CD8-positive, alpha-beta memory T cell (primary cell): Measurements from ENCODE around the gene CERT1. TPM values are rescaled to one million over a fixed set of nuclear protein-coding genes. Genes with fewer than 3 reads are reported as not detected.

Source experiments
- CTCF ChIA-PET: fragments of 350-600 bp; sonication (Branson Sonifier 250); formaldehyde crosslinking; loops from one replicate; lab custom pipeline; 2021; ENCODE audit warnings: antibody characterized with exemption; lab: Charles Lee
- POLR2A ChIA-PET: fragments of 350-600 bp; sonication (Branson Sonifier 250); formaldehyde crosslinking; loops from one replicate; lab custom pipeline; 2021; ENCODE audit warnings: antibody characterized with exemption; lab: Charles Lee
- DNase-seq, 5 donors: peaks; one replicate each; pipeline versions ENCODE4 v3.0.0 to v3.0.0-alpha.2; 2020 to 2022; ENCODE audit warnings: mixed read lengths in 1 of 5
- H3K27ac ChIP-seq: one replicate; pipeline ENCODE4 v1.7.0; 2013; ENCODE audit warnings: low read depth, mild to moderate bottlenecking, low read length, moderate library complexity
- H3K27me3 ChIP-seq: 2 replicates; pipeline ENCODE4 v1.7.0; 2013; ENCODE audit warnings: low read length, mild to moderate bottlenecking; ENCODE audit not compliant: insufficient read depth, poor library complexity, severe bottlenecking
- H3K36me3 ChIP-seq: 2 replicates; pipeline ENCODE4 v1.7.0; 2013; ENCODE audit warnings: mild to moderate bottlenecking, low read length, moderate library complexity; ENCODE audit not compliant: insufficient read depth
- H3K4me1 ChIP-seq: 2 replicates; pipeline ENCODE4 v1.7.0; 2013; ENCODE audit warnings: mild to moderate bottlenecking, low read length, moderate library complexity; ENCODE audit not compliant: insufficient read depth
- H3K4me3 ChIP-seq: 2 replicates; pipeline ENCODE4 v1.7.0; 2013; ENCODE audit warnings: mild to moderate bottlenecking, low read length
- H3K9me3 ChIP-seq: 2 replicates; pipeline ENCODE4 v1.7.0; 2013; ENCODE audit warnings: mild to moderate bottlenecking, low read length
- H3K27ac Mint-ChIP-seq, 8 donors: one replicate each; pipeline ENCODE4 v1.8.0; 2020 to 2021; ENCODE audit warnings: mixed read lengths in 8 of 8, mild to moderate bottlenecking in 6 of 8, inconsistent platforms in 3 of 8, moderate library complexity in 3 of 8
- H3K27me3 Mint-ChIP-seq, 2 donors: one replicate each; pipeline ENCODE4 v1.8.0; 2020 to 2021; ENCODE audit warnings: mixed read lengths in 2 of 2, mild to moderate bottlenecking in 1 of 2, moderate library complexity in 1 of 2
- H3K36me3 Mint-ChIP-seq, 3 donors: one replicate each; pipeline ENCODE4 v1.8.0; 2020 to 2021; ENCODE audit warnings: mixed read lengths in 3 of 3, inconsistent platforms in 1 of 3, mild to moderate bottlenecking in 1 of 3
- H3K4me1 Mint-ChIP-seq, 3 donors: one replicate each; pipeline ENCODE4 v1.8.0; 2020 to 2021; ENCODE audit warnings: mixed read lengths in 3 of 3, inconsistent platforms in 1 of 3, mild to moderate bottlenecking in 1 of 3
- H3K4me3 Mint-ChIP-seq, 7 donors: one replicate each; pipeline ENCODE4 v1.8.0; 2020 to 2021; ENCODE audit warnings: mixed read lengths in 7 of 7, mild to moderate bottlenecking in 6 of 7, moderate library complexity in 4 of 7, inconsistent platforms in 2 of 7
- H3K9me3 Mint-ChIP-seq, 5 donors: one replicate each; pipeline ENCODE4 v1.8.0; 2020 to 2022; ENCODE audit warnings: mixed read lengths in 5 of 5, mild to moderate bottlenecking in 3 of 5, moderate library complexity in 2 of 5, inconsistent platforms in 1 of 5
- polyA plus RNA-seq: library from polyadenylated mRNA; unstranded; fragments of 300-500 nt; fragmentation: Illumina TruSeq; gene quantifications from one replicate; pipeline ENCODE4 v1.2.3, GENCODE V29; 2021
- total RNA-seq, 2 experiments: library from RNA; stranded (reverse); gene quantifications; one replicate each; pipeline ENCODE4 v1.2.3, GENCODE V29; 2021

The CERT1 gene
- total and polyA plus RNA-seq, 3 experiments from 2014 or later = 18.5 to 35.4 (median 35.0) TPM

- H3K9me3 Mint-ChIP-seq = no peaks in the 10 kb centered on the region
- Histone ChIP-seq H3K36me3 (peaks cover 2% of the 10 kb centered on the region), H3K4me3 (no peak overlapping the region), H3K4me1 (no peaks in the 10 kb centered on the region), H3K27ac (no peak overlapping the region), H3K9me3 (no peaks in the 10 kb centered on the region), H3K27me3 (no peaks in the 10 kb centered on the region)
- no peak overlapping the region for H3K27ac Mint-ChIP-seq
- ChIA-PET CTCF (no interaction called here), POLR2A (no interaction called here)
- H3K4me1 Mint-ChIP-seq = no peaks in the 10 kb centered on the region
- H3K36me3 Mint-ChIP-seq = peaks cover 0 to 72% (median 24%) of the 10 kb centered on the region in 3 donors
- DNase-seq = no peak
- no peak overlapping the region for H3K4me3 Mint-ChIP-seq
- no peaks in the 10 kb centered on the region for H3K27me3 Mint-ChIP-seq
These were observed 123.6 kb downstream of the CERT1 start for GRCh38 chr5:75387806-75388205.

GRCh38 chr5:75384218-75384617 lies 127.2 kb downstream of the CERT1 start:
- peaks cover 0 to 81% (median 29%) of the 10 kb centered on the region in 3 donors for H3K36me3 Mint-ChIP-seq
- no peaks in the 10 kb centered on the region for H3K9me3 ChIP-seq
- no peak overlapping the region for H3K4me3 Mint-ChIP-seq
- H3K27ac ChIP-seq = no peak overlapping the region
- no peaks in the 10 kb centered on the region for H3K4me1 Mint-ChIP-seq
- no peaks in the 10 kb centered on the region for H3K27me3 Mint-ChIP-seq
- H3K9me3 Mint-ChIP-seq = no peaks in the 10 kb centered on the region
- no peak overlapping the region for H3K4me3 ChIP-seq
- ChIA-PET CTCF (no interaction called here), POLR2A (no interaction called here)
- no peaks in the 10 kb centered on the region for H3K27me3 ChIP-seq
- peaks cover 18% of the 10 kb centered on the region for H3K36me3 ChIP-seq
- peak overlapping the region in 3 of 8 donors; percentile 7 to 66 (median 57) for H3K27ac Mint-ChIP-seq
- no peak for DNase-seq
- no peaks in the 10 kb centered on the region for H3K4me1 ChIP-seq

- CTCF ChIA-PET = no interaction called here
- no peak overlapping the region for H3K27ac ChIP-seq
- no peaks in the 10 kb centered on the region for H3K27me3 Mint-ChIP-seq
- H3K27ac Mint-ChIP-seq = peak overlapping the region in 1 of 8 donors; percentile 9
- no peaks in the 10 kb centered on the region for H3K4me1 ChIP-seq
- DNase-seq = no peak
- peaks cover 0 to 77% (median 21%) of the 10 kb centered on the region in 3 donors for H3K36me3 Mint-ChIP-seq
- peaks cover 18% of the 10 kb centered on the region for H3K36me3 ChIP-seq
- H3K9me3 Mint-ChIP-seq = no peaks in the 10 kb centered on the region
- no peak overlapping the region for H3K4me3 Mint-ChIP-seq
- H3K9me3 ChIP-seq = no peaks in the 10 kb centered on the region
- POLR2A ChIA-PET = no interaction called here
- H3K27me3 ChIP-seq = no peaks in the 10 kb centered on the region
- no peaks in the 10 kb centered on the region for H3K4me1 Mint-ChIP-seq
- no peak overlapping the region for H3K4me3 ChIP-seq
These were observed 130.0 kb downstream of the CERT1 start for GRCh38 chr5:75381456-75381855.

DNA sequence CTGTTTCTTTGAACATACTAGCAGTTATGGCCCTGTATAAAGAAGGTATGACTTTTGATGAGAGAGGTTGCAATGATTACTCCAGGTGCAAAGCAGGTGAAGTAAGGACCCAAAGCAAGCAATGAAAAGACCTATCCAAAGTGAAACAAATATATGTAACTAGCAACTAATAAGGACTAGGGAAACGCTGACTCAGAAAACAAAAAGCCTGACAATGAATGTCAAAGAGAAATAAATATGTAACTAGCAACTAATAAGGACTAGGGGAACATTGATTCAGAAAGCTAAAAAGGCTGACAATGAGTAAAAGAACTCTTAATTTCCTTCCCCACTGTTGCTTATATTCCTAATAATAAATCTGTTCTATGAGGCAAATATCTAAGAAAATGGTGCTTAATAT lies 131.3 kb downstream of the CERT1 start:
- Histone ChIP-seq H3K4me1 (no peaks in the 10 kb centered on the region), H3K27ac (no peak overlapping the region), H3K27me3 (no peaks in the 10 kb centered on the region), H3K4me3 (no peak overlapping the region), H3K36me3 (peaks cover 21% of the 10 kb centered on the region), H3K9me3 (no peaks in the 10 kb centered on the region)
- H3K36me3 Mint-ChIP-seq = peaks cover 0 to 75% (median 21%) of the 10 kb centered on the region in 3 donors
- no peaks in the 10 kb centered on the region for H3K9me3 Mint-ChIP-seq
- no peaks in the 10 kb centered on the region for H3K4me1 Mint-ChIP-seq
- ChIA-PET POLR2A (no interaction called here), CTCF (no interaction called here)
- no peak overlapping the region for H3K27ac Mint-ChIP-seq
- H3K27me3 Mint-ChIP-seq = no peaks in the 10 kb centered on the region
- H3K4me3 Mint-ChIP-seq = no peak overlapping the region
- no peak for DNase-seq

DNA sequence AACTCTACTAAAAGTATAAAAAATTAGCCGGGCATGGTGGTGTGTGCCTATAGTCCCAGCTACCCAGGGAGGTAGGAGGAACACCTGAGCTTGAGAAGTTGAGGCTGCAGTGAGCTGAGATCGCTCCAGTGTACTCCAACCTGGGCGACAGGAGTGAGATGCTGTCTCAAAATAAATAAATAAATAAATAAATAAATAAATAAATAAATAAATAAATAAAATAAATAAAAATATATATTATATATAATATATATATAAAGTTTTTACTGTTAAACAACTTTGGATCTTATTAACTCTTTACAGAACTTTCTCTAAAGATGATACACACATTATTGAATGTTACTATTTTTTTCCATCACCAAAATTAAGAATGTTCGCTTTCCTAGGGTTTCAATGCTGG lies 136.0 kb downstream of the CERT1 start:
- POLR2A ChIA-PET = no interaction called here
- peaks cover 8% of the 10 kb centered on the region for H3K36me3 ChIP-seq
- no peaks in the 10 kb centered on the region for H3K27me3 ChIP-seq
- H3K4me1 ChIP-seq = no peaks in the 10 kb centered on the region
- DNase-seq = no peak
- no peaks in the 10 kb centered on the region for H3K9me3 ChIP-seq
- no peak overlapping the region for H3K4me3 Mint-ChIP-seq
- no peaks in the 10 kb centered on the region for H3K9me3 Mint-ChIP-seq
- H3K4me3 ChIP-seq = no peak overlapping the region
- no peak overlapping the region for H3K27ac Mint-ChIP-seq
- CTCF ChIA-PET = no interaction called here
- peaks cover 0 to 65% (median 14%) of the 10 kb centered on the region in 3 donors for H3K36me3 Mint-ChIP-seq
- no peaks in the 10 kb centered on the region for H3K4me1 Mint-ChIP-seq
- H3K27ac ChIP-seq = no peak overlapping the region
- H3K27me3 Mint-ChIP-seq = no peaks in the 10 kb centered on the region

- H3K36me3 Mint-ChIP-seq = peaks cover 0 to 57% (median 11%) of the 10 kb centered on the region in 3 donors
- no peaks in the 10 kb centered on the region for H3K4me1 Mint-ChIP-seq
- CTCF ChIA-PET = interaction anchor here (0.7 to 0.9 kb wide), 2 partner anchors 16 to 1096 kb away, joined by 3 to 4 read pairs; no protein-coding TSS in a partner anchor
- H3K4me3 ChIP-seq = no peak overlapping the region
- no peaks in the 10 kb centered on the region for H3K27me3 Mint-ChIP-seq
- no peaks in the 10 kb centered on the region for H3K9me3 Mint-ChIP-seq
- peaks cover 8% of the 10 kb centered on the region for H3K36me3 ChIP-seq
- no peaks in the 10 kb centered on the region for H3K9me3 ChIP-seq
- H3K4me3 Mint-ChIP-seq = no peak overlapping the region
- no peaks in the 10 kb centered on the region for H3K4me1 ChIP-seq
- H3K27ac Mint-ChIP-seq = peak overlapping the region in 2 of 8 donors; percentile 29 to 72
- POLR2A ChIA-PET = interaction anchor here (0.7 kb wide), 1 partner anchor 38 kb away, joined by 3 read pairs; the partner anchor contains the start of gene HMGCR
- H3K27ac ChIP-seq = no peak overlapping the region
- no peaks in the 10 kb centered on the region for H3K27me3 ChIP-seq
- DNase-seq = no peak
These were observed 137.0 kb downstream of the CERT1 start for GRCh38 chr5:75374394-75374814.

- Histone ChIP-seq H3K9me3 (no peaks in the 10 kb centered on the region), H3K27ac (no peak overlapping the region), H3K4me1 (no peaks in the 10 kb centered on the region), H3K27me3 (no peaks in the 10 kb centered on the region), H3K36me3 (peaks cover 8% of the 10 kb centered on the region), H3K4me3 (no peak overlapping the region)
- ChIA-PET POLR2A (interaction anchor here (0.7 kb wide), 1 partner anchor 37 kb away, joined by 3 read pairs; the partner anchor contains the start of gene HMGCR), CTCF (interaction anchor here (0.7 kb wide), 1 partner anchor 1097 kb away, joined by 4 read pairs; no protein-coding TSS in a partner anchor)
- no peaks in the 10 kb centered on the region for H3K27me3 Mint-ChIP-seq
- peaks cover 0 to 52% (median 11%) of the 10 kb centered on the region in 3 donors for H3K36me3 Mint-ChIP-seq
- H3K4me3 Mint-ChIP-seq = no peak overlapping the region
- no peak for DNase-seq
- H3K27ac Mint-ChIP-seq = no peak overlapping the region
- H3K9me3 Mint-ChIP-seq = no peaks in the 10 kb centered on the region
- no peaks in the 10 kb centered on the region for H3K4me1 Mint-ChIP-seq
These were observed 137.6 kb downstream of the CERT1 start for GRCh38 chr5:75373862-75374261.

DNA sequence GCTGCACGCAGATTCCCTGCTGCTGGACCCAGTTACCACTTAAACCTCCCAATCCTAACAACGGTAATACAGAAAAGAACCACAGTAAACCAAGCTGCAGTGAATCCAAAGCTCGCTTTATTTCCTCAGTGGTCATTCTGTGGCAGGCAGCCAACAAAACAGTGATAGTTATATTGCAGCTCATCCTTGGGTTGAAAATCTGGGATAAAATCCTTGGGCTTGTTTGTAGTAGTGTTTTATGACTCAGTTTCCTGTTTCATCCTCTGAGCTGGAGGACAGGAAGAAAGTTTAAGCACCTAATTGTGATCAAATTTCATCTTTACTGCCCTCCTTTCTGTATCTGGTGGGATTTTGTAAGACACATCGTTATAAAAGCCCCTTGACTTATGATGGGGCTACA lies 143.0 kb downstream of the CERT1 start:
- Mint-ChIP-seq H3K27ac (no peak overlapping the region), H3K4me3 (no peak overlapping the region), H3K36me3 (peaks cover 0 to 15% (median 7%) of the 10 kb centered on the region in 3 donors), H3K9me3 (no peaks in the 10 kb centered on the region), H3K4me1 (peaks cover 3 to 6% (median 6%) of the 10 kb centered on the region in 3 donors), H3K27me3 (no peaks in the 10 kb centered on the region)
- Histone ChIP-seq H3K9me3 (no peaks in the 10 kb centered on the region), H3K4me1 (no peaks in the 10 kb centered on the region), H3K27me3 (no peaks in the 10 kb centered on the region), H3K27ac (no peak overlapping the region), H3K4me3 (no peak overlapping the region), H3K36me3 (no peaks in the 10 kb centered on the region)
- DNase-seq = no peak
- ChIA-PET CTCF (no interaction called here), POLR2A (no interaction called here)
